ENCODE measurements around the gene CPNE7. TPM values are rescaled to one million over a fixed set of nuclear protein-coding genes. Genes with fewer than 3 reads are reported as not detected.

The CPNE7 gene
- total and polyA plus RNA-seq, 2 of the 8 experiments (the other 6 are each of a cell fraction or from before 2014, with no cell fraction given), result 10.0 to 23.7 TPM

DNA sequence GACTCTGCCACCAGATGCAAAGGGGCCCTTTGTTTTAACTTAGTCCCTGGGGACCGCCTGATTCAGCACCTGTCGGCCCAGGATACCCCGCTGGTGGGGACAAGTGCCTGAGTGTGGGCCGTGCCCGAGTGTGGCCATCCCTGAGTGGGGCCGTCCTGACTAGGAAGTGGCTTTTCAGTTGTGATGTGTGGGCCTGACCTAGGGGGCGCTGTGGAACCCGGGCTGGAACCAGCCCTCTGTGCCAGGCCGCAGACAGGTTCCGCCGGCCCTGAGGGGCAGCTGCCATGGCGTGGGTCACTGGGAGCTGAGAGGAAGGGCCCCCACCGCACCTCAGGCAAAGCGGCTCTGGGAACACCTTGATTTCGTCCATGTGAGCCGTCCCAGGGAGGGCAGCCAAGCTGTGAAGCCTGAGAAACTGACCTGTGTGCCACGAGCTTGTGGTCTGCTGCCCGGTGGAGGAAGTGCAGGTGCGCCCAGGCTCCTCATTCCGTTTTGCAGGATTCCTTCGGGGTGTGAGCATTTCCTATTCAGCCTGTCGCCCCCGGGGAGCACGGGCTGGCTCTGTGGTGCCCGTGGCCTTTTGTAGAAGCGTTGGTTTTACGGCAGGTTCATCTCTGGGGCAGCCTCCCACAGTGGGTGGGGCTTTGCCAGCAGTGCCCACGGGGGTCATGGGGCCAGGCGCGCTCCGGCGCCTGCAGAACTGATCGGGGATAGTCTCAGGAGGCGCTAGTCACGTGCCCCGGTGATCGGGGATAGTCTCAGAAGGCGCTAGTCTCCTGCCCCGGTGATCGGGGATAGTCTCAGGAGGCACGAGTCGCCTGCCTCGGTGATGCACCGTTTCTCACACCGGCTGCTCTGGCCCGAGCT is 9.8 kb upstream of the CPNE7 start (continued):
- TF ChIP-seq CHD7 (IDR thresholded peaks at IDR 0.05; ENCODE audit: insufficient replicate concordance, low read length), result no peak
- no peak for TF ChIP-seq CEBPB (IDR thresholded peaks at IDR 0.05; ENCODE audit: low read depth, low read length)
- TF ChIP-seq MAFK (IDR thresholded peaks at IDR 0.05; ENCODE audit: low read depth, low read length), result no peak
- TF ChIP-seq HDAC6 (IDR thresholded peaks at IDR 0.05; ENCODE audit: low read depth, low read length), result no peak
- no peak for TF ChIP-seq SP4 (IDR thresholded peaks at IDR 0.05; ENCODE audit: low read length)
- no peak for TF ChIP-seq CREB1 (IDR thresholded peaks at IDR 0.05)
- peak; percentile 68 for TF ChIP-seq ASH2L (IDR thresholded peaks at IDR 0.05; ENCODE audit: low read length)
- no peak for TF ChIP-seq BCL11A (IDR thresholded peaks at IDR 0.05; ENCODE audit: low read depth in 2 of 2, low read length in 2 of 2)
- TF ChIP-seq EZH2 (IDR thresholded peaks at IDR 0.05; ENCODE audit: low read depth, low read length, severe bottlenecking), result no peak
- no peak for TF ChIP-seq RXRA (IDR thresholded peaks at IDR 0.05; ENCODE audit: insufficient read depth, low read depth, low read length)
- TF ChIP-seq CTBP2 (IDR thresholded peaks at IDR 0.05; ENCODE audit: borderline replicate concordance, insufficient read depth, insufficient read length, low read length), result no peak

All from H1 (cell line).